GM23338 (cell line): ENCODE results near the gene NUBP1. TPM values are rescaled to one million over a fixed set of nuclear protein-coding genes. Genes with fewer than 3 reads are reported as not detected.

Experiments
- ATAC-seq: fragments of 200-7000 bp; cut with Tn5 transposase; 3 replicates; pipeline ENCODE4 v1.9.1; 2020
- DNase-seq: peaks from one replicate; pipeline ENCODE4 v3.0.0-alpha.2; 2015; ENCODE audit warnings: low spot score
- H2AFZ ChIP-seq: fragments of 200-600 bp; sonication (generic); 2 replicates; pipeline ENCODE4 v1.8.0; 2016; ENCODE audit warnings: antibody characterized with exemption, mild to moderate bottlenecking, moderate library complexity
- H3F3A ChIP-seq: fragments of 200-600 bp; sonication (generic); replicated peaks from 2 replicates; pipeline ENCODE4 v1.8.0; 2017; ENCODE audit warnings: antibody characterized with exemption, mixed run types, low read depth
- H3K27ac ChIP-seq: fragments of 200-600 bp; sonication (generic); 2 replicates; pipeline ENCODE4 v1.6.1; 2016; ENCODE audit warnings: low read depth
- H3K27me3 ChIP-seq: fragments of 200-600 bp; sonication (generic); 2 replicates; pipeline ENCODE4 v1.8.0; 2016; ENCODE audit warnings: mild to moderate bottlenecking, mixed run types, moderate library complexity; ENCODE audit not compliant: insufficient read depth
- H3K36me3 ChIP-seq: fragments of 200-600 bp; sonication (generic); 2 replicates; pipeline ENCODE4 v1.8.0; 2016; ENCODE audit warnings: mild to moderate bottlenecking; ENCODE audit not compliant: insufficient read depth
- H3K4me1 ChIP-seq: fragments of 200-600 bp; sonication (generic); 2 replicates; pipeline ENCODE4 v1.8.0; 2016; ENCODE audit warnings: mild to moderate bottlenecking, moderate library complexity; ENCODE audit not compliant: insufficient read depth
- H3K4me2 ChIP-seq: fragments of 200-600 bp; sonication (generic); 2 replicates; pipeline ENCODE4 v1.7.1; 2017; ENCODE audit warnings: mixed run types
- H3K4me3 ChIP-seq: fragments of 200-600 bp; sonication (generic); 2 replicates; pipeline ENCODE4 v1.6.1; 2016; ENCODE audit warnings: mixed run types
- H3K79me2 ChIP-seq: fragments of 200-600 bp; sonication (generic); replicated peaks from 2 replicates; pipeline ENCODE4 v1.8.0; 2017; ENCODE audit warnings: mild to moderate bottlenecking; ENCODE audit not compliant: insufficient read depth
- H3K9me2 ChIP-seq: fragments of 200-600 bp; sonication (generic); 2 replicates; pipeline ENCODE4 v1.8.0; 2017; ENCODE audit not compliant: insufficient read depth
- H4K20me1 ChIP-seq: fragments of 200-600 bp; sonication (generic); replicated peaks from 2 replicates; pipeline ENCODE4 v1.8.0; 2017; ENCODE audit warnings: mild to moderate bottlenecking; ENCODE audit not compliant: insufficient read depth
- H3K27ac Mint-ChIP-seq: 2 replicates; pipeline ENCODE4 v1.8.0; 2020; ENCODE audit warnings: inconsistent platforms, mild to moderate bottlenecking, moderate library complexity, mixed read lengths
- H3K27me3 Mint-ChIP-seq: 3 replicates; pipeline ENCODE4 v1.8.0; 2022; ENCODE audit warnings: low read depth, mild to moderate bottlenecking, moderate library complexity, mixed read lengths, inconsistent platforms; ENCODE audit not compliant: insufficient read depth, poor library complexity
- H3K36me3 Mint-ChIP-seq: 3 replicates; pipeline ENCODE4 v1.8.0; 2021; ENCODE audit warnings: low read depth, mild to moderate bottlenecking, inconsistent platforms, moderate library complexity, mixed read lengths
- H3K4me1 Mint-ChIP-seq: 3 replicates; pipeline ENCODE4 v1.8.0; 2020; ENCODE audit warnings: mild to moderate bottlenecking, inconsistent platforms, mixed read lengths
- H3K4me3 Mint-ChIP-seq: 3 replicates; pipeline ENCODE4 v1.8.0; 2021; ENCODE audit warnings: moderate library complexity, mild to moderate bottlenecking, inconsistent platforms, mixed read lengths
- H3K9me3 Mint-ChIP-seq: 3 replicates; pipeline ENCODE4 v1.8.0; 2020; ENCODE audit warnings: moderate library complexity, mild to moderate bottlenecking, inconsistent platforms, mixed read lengths
- CREB1 ChIP-seq: fragments of 250-450 bp; sonication (Bioruptor Pico); IDR thresholded peaks from 2 replicates; pipeline ENCODE4 v1.5.0; 2020; ENCODE audit warnings: low read depth, mild to moderate bottlenecking, moderate library complexity
- EZH2 ChIP-seq: fragments of 200-600 bp; sonication (generic); IDR thresholded peaks from one replicate; pipeline ENCODE4 v1.8.0; 2017; ENCODE audit warnings: antibody characterized with exemption, mild to moderate bottlenecking, low read depth; ENCODE audit not compliant: unreplicated experiment
- EZH2phosphoT487 ChIP-seq: fragments of 200-600 bp; sonication (generic); IDR thresholded peaks from one replicate; pipeline ENCODE4 v1.8.1; 2018; ENCODE audit warnings: antibody characterized with exemption; ENCODE audit not compliant: unreplicated experiment
- JUNB ChIP-seq: IDR thresholded peaks from one replicate; pipeline ENCODE4 v1.6.1; 2016; ENCODE audit warnings: antibody characterized with exemption; ENCODE audit not compliant: unreplicated experiment
- POLR2AphosphoS5 ChIP-seq: IDR thresholded peaks from 2 replicates; pipeline ENCODE4 v1.6.1; 2016; ENCODE audit warnings: antibody characterized with exemption, low read depth
- REST ChIP-seq: IDR thresholded peaks from one replicate; pipeline ENCODE4 v1.6.1; 2018; ENCODE audit warnings: antibody characterized with exemption; ENCODE audit not compliant: unreplicated experiment
- STAT1 ChIP-seq: IDR thresholded peaks from one replicate; pipeline ENCODE4 v1.6.1; 2016; ENCODE audit warnings: antibody characterized with exemption; ENCODE audit not compliant: unreplicated experiment
- ZNF331 ChIP-seq: fragments of 250-450 bp; sonication (Bioruptor Pico); IDR thresholded peaks from 2 replicates; pipeline ENCODE4 v1.5.0; 2020; ENCODE audit warnings: low read depth, mild to moderate bottlenecking, moderate library complexity
- ZNF462 ChIP-seq: fragments of 250-450 bp; sonication (Bioruptor Pico); IDR thresholded peaks from 2 replicates; pipeline ENCODE4 v1.5.0; 2020; ENCODE audit warnings: mild to moderate bottlenecking, moderate library complexity
- polyA plus RNA-seq: library from polyadenylated mRNA; unstranded; fragments of >200 nt; fragmentation: Nextera tagmentation; extraction: Ambion mirVana; gene quantifications from 2 replicates; pipeline ENCODE4 v1.2.1, GENCODE V29; 2016
- total RNA-seq: library from RNA; depleted of rRNA; stranded (reverse); fragments of >200 nt; shearing (Covaris generic); gene quantifications from 2 replicates; pipeline ENCODE4 v1.2.3, GENCODE V29; 2014
- TF ChIP-seq, protein P1 (sequence below): IDR thresholded peaks from 2 replicates; pipeline ENCODE4 v1.6.1; 2016; ENCODE audit warnings: antibody characterized with exemption

NUBP1 gene
- total and polyA plus RNA-seq, 2 experiments from 2014 or later: 22.8 to 41.2 TPM

DNA sequence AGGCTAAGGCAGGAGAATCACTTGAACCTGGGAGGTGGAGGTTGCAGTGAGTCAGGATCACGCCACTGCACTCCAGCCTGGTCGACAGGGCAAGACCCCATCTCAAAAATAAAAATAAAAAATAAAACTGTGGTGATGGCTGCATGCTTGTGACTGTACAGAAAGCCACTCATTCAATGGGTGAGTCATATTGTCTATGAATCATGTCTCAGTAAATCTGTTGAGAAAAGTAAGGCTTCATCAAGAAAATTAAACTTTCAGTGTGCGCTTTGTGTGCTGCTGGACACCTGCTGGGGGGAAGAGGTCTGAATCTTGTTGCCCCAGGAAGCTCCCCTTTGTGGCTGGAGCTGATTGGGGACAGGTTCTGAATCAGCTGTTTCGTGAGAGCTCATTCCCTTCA, 11.3 kb downstream of the NUBP1 start:
- DNase-seq (no peak), ATAC-seq (no peak)
- no peak overlapping the region for H3K4me3 Mint-ChIP-seq
- no peaks in the 10 kb centered on the region; the same call in 1 of the 2 replicates for H4K20me1 ChIP-seq
- no peak overlapping the region for H2AFZ ChIP-seq
- no peak overlapping the region for H3K27ac Mint-ChIP-seq
- H3K27me3 Mint-ChIP-seq: no peaks in the 10 kb centered on the region
- H3K36me3 ChIP-seq: no peaks in the 10 kb centered on the region
- H3K4me1 ChIP-seq: no peaks in the 10 kb centered on the region
- no peak overlapping the region for H3K4me3 ChIP-seq
- H3K4me2 ChIP-seq: no peak overlapping the region
- no peaks in the 10 kb centered on the region for H3K9me3 Mint-ChIP-seq
- H3K27ac ChIP-seq: no peak overlapping the region
- no peaks in the 10 kb centered on the region for H3K79me2 ChIP-seq
- no peaks in the 10 kb centered on the region for H3F3A ChIP-seq
- no peaks in the 10 kb centered on the region for H3K9me2 ChIP-seq
- no peak for TF ChIP-seq STAT1
- no peak for TF ChIP-seq REST
- TF ChIP-seq POLR2AphosphoS5: no peak
- TF ChIP-seq ZNF331 (CRISPR knock-in tag): no peak
- no peak for TF ChIP-seq EZH2
- TF ChIP-seq CREB1: no peak
- TF ChIP-seq, protein P1, sequence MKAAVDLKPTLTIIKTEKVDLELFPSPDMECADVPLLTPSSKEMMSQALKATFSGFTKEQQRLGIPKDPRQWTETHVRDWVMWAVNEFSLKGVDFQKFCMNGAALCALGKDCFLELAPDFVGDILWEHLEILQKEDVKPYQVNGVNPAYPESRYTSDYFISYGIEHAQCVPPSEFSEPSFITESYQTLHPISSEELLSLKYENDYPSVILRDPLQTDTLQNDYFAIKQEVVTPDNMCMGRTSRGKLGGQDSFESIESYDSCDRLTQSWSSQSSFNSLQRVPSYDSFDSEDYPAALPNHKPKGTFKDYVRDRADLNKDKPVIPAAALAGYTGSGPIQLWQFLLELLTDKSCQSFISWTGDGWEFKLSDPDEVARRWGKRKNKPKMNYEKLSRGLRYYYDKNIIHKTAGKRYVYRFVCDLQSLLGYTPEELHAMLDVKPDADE: no peak
- TF ChIP-seq ZNF462 (CRISPR knock-in tag): no peak
- TF ChIP-seq JUNB: no peak
- no peak for TF ChIP-seq EZH2phosphoT487
- H3K36me3 Mint-ChIP-seq: peaks cover 32% of the 10 kb centered on the region
- H3K4me1 Mint-ChIP-seq: no peaks in the 10 kb centered on the region; the same call in 2 of the 3 replicates
- no peaks in the 10 kb centered on the region for H3K27me3 ChIP-seq
